H1 (cell line): ENCODE data around the gene GPR63. TPM values are rescaled to one million over a fixed set of nuclear protein-coding genes. Genes with fewer than 3 reads are reported as not detected.

Source experiments
- POLR2AphosphoS5 ChIP-seq: IDR thresholded peaks from 2 replicates; pipeline ENCODE4 v1.6.1; 2011; ENCODE audit warnings: low read depth, low read length
- SP2 ChIP-seq: IDR thresholded peaks from 2 replicates; pipeline ENCODE4 v1.6.1; 2012; ENCODE audit warnings: mild to moderate bottlenecking, low read length, inconsistent platforms
- TEAD4 ChIP-seq: IDR thresholded peaks from 2 replicates; pipeline ENCODE4 v1.6.1; 2012; ENCODE audit warnings: low read depth, low read length, inconsistent platforms, mixed read lengths
- polyA plus RNA-seq, 7 experiments: library from polyadenylated mRNA; depleted of rRNA in 3 of 7; stranded (reverse) in 5 of 7; unstranded in 2 of 7; fragments of >200 nt in 5 of 7; fragments of 200-250 nt in 2 of 7; gene quantifications; 1 replicate in 5 of 7; 2 replicates in 1 of 7; 4 replicates in 1 of 7; pipeline versions ENCODE4 v1.2.1 to v1.2.3, GENCODE V29; 2011 to 2013; ENCODE audit warnings: missing spikeins in 2 of 7, mixed read lengths in 2 of 7
- total RNA-seq: library from RNA; stranded (reverse); fragmentation: NEBNext Ultra II Directional; extraction: Animal tissue kit (Norgen Biotek cat#: 25700); gene quantifications from 2 replicates; pipeline ENCODE4 v1.2.1, GENCODE V29; 2021
- TF ChIP-seq, protein P1 (sequence below): fragments of 300-600 bp; sonication (generic); IDR thresholded peaks from 2 replicates; pipeline ENCODE4 v1.7.1; 2012; ENCODE audit warnings: low read length, moderate library complexity, mild to moderate bottlenecking, inconsistent platforms; ENCODE audit not compliant: insufficient replicate concordance

GPR63 gene
- total and polyA plus RNA-seq, 2 of the 8 experiments (the other 6 are each of a cell fraction or from before 2014, with no cell fraction given): 6.1 to 11.6 TPM

DNA sequence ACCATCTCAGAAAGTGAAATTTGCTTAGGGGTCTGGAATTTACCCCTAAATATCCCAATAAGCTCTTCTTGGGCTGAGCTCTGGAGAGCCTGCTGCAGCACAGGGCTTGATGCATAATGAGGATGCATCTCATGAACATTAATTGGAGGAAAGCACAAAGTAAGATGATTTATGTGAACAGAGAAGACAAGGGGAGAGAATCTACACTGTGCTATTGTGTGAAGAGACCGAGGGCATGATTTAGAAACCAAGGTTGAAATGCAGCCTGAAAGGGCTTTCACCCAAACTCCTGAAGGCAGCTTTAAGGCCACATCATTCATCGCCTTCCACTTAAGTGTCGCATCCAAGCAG, 27.8 kb upstream of the GPR63 start (continued):
- TF ChIP-seq, protein P1, sequence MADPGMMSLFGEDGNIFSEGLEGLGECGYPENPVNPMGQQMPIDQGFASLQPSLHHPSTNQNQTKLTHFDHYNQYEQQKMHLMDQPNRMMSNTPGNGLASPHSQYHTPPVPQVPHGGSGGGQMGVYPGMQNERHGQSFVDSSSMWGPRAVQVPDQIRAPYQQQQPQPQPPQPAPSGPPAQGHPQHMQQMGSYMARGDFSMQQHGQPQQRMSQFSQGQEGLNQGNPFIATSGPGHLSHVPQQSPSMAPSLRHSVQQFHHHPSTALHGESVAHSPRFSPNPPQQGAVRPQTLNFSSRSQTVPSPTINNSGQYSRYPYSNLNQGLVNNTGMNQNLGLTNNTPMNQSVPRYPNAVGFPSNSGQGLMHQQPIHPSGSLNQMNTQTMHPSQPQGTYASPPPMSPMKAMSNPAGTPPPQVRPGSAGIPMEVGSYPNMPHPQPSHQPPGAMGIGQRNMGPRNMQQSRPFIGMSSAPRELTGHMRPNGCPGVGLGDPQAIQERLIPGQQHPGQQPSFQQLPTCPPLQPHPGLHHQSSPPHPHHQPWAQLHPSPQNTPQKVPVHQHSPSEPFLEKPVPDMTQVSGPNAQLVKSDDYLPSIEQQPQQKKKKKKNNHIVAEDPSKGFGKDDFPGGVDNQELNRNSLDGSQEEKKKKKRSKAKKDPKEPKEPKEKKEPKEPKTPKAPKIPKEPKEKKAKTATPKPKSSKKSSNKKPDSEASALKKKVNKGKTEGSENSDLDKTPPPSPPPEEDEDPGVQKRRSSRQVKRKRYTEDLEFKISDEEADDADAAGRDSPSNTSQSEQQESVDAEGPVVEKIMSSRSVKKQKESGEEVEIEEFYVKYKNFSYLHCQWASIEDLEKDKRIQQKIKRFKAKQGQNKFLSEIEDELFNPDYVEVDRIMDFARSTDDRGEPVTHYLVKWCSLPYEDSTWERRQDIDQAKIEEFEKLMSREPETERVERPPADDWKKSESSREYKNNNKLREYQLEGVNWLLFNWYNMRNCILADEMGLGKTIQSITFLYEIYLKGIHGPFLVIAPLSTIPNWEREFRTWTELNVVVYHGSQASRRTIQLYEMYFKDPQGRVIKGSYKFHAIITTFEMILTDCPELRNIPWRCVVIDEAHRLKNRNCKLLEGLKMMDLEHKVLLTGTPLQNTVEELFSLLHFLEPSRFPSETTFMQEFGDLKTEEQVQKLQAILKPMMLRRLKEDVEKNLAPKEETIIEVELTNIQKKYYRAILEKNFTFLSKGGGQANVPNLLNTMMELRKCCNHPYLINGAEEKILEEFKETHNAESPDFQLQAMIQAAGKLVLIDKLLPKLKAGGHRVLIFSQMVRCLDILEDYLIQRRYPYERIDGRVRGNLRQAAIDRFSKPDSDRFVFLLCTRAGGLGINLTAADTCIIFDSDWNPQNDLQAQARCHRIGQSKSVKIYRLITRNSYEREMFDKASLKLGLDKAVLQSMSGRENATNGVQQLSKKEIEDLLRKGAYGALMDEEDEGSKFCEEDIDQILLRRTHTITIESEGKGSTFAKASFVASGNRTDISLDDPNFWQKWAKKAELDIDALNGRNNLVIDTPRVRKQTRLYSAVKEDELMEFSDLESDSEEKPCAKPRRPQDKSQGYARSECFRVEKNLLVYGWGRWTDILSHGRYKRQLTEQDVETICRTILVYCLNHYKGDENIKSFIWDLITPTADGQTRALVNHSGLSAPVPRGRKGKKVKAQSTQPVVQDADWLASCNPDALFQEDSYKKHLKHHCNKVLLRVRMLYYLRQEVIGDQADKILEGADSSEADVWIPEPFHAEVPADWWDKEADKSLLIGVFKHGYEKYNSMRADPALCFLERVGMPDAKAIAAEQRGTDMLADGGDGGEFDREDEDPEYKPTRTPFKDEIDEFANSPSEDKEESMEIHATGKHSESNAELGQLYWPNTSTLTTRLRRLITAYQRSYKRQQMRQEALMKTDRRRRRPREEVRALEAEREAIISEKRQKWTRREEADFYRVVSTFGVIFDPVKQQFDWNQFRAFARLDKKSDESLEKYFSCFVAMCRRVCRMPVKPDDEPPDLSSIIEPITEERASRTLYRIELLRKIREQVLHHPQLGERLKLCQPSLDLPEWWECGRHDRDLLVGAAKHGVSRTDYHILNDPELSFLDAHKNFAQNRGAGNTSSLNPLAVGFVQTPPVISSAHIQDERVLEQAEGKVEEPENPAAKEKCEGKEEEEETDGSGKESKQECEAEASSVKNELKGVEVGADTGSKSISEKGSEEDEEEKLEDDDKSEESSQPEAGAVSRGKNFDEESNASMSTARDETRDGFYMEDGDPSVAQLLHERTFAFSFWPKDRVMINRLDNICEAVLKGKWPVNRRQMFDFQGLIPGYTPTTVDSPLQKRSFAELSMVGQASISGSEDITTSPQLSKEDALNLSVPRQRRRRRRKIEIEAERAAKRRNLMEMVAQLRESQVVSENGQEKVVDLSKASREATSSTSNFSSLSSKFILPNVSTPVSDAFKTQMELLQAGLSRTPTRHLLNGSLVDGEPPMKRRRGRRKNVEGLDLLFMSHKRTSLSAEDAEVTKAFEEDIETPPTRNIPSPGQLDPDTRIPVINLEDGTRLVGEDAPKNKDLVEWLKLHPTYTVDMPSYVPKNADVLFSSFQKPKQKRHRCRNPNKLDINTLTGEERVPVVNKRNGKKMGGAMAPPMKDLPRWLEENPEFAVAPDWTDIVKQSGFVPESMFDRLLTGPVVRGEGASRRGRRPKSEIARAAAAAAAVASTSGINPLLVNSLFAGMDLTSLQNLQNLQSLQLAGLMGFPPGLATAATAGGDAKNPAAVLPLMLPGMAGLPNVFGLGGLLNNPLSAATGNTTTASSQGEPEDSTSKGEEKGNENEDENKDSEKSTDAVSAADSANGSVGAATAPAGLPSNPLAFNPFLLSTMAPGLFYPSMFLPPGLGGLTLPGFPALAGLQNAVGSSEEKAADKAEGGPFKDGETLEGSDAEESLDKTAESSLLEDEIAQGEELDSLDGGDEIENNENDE: no peak
- TF ChIP-seq POLR2AphosphoS5 (no peak), TEAD4 (no peak), SP2 (no peak)
- TF ChIP-seq, all 59 proteins: peak for 0
